Stimulated activated CD4-positive, alpha-beta T cell treated with anti-CD3 and anti-CD28 coated beads, Interleukin-2, amount 100 ng/mL, for 24 hours (primary cell): Measurements from ENCODE around the gene ATP8A2.
"Not testable (repeated sequence)": the region's sequence is repeated elsewhere in the genome, so short reads cannot be mapped to it uniquely, and the experiment has no call there.

Experiments used
- DNase-seq, 2 donors: peaks; one replicate each; pipeline ENCODE4 v3.0.0-alpha.2; 2020

ATP8A2 gene

DNA sequence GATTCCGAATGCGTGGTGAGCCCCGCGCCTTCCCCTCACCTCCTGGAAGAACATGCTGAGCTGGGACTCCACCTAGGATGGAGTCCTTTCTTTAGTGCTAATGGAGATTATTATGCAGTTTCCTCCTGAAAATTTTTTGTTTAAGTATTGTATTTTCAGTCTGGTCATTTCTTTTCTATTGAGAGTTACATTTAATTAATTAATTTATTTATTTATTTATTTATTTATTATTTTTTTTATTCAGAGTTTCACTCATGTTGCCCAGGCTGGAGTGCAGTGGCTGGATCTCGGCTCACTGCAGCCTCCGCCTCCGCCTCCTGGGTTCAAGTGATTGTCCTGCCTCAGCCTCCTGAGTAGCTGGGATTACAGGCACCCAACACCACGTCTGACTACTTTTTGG lies 400.8 kb downstream of the ATP8A2 start:
- not testable (repeated sequence) for DNase-seq

DNA sequence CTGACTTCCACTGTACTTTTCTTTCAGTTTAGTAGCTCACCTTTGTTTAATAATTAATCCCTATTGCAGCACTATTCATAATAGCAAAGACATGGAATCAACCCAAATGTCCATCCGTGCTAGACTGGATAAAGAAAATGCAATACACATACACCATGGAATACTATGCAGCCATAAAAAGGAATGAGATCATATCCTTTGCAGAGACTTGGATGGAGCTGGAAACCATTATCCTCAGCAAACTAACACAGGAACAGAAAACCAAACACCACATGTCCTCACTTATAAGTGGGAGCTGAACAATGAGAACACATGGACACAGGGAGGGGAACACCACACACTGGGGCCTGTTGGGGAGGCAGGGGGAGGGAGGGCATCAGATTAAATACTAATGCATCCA lies 402.3 kb downstream of the ATP8A2 start:
- not testable (repeated sequence) for DNase-seq

DNA sequence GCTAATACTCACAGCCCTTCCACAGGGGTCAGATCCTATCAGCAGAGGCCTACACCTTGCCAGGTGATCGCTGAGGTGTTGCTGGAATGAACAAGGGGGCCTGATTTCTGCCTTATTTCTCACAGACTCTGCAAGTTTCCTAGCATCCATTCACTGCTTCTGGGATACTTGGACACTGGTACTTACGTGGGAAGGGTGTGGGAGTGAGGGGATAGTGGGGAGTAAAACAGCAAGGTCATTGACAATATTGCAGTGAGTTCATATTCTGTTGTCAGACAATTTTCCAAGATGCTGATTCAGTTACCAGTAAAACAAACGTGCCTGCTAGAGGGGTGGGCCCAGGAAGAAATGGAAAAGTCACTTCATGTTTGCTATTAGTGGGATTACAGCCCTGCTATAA lies 403.5 kb downstream of the ATP8A2 start:
- DNase-seq: no peak

DNA sequence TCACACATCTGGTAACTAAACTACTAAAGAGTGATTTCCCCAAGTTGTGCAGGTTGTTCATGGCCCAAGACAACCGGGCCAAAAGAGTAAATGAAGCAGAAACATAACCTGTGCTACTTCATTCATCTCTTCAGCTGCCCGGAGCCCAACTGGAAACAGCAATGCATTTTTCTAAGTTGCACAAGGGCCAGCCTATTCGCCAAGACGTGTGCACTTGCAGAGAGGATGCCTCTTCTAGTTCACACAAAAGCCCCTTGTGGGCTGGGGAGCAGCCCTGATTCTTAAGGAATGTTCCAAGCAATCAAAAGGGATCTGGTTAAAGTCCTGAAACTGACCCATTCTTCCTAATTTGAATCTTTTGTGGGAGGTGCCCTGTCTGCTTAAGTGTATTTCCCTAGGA lies 404.2 kb downstream of the ATP8A2 start:
- DNase-seq: no peak

DNA sequence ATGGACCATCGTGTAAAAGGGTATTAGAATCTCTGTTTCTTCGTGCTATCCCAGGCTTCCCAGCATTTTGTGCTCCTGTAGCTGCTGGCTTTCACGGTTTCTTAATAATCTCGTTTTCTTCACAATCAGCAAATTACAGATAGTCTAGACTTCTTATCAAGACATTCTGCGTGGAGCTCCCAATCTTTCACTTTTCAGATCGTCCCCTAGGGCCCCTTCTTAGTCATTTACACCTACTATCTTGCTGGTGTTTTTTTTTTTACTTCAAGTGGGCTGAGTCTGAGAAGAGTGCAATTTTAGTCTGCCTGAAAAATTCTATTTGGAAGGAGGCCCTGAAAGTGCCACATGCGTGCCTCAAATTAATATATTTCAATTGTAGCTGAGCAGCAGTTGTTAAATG lies 404.9 kb downstream of the ATP8A2 start:
- DNase-seq: no peak

DNA sequence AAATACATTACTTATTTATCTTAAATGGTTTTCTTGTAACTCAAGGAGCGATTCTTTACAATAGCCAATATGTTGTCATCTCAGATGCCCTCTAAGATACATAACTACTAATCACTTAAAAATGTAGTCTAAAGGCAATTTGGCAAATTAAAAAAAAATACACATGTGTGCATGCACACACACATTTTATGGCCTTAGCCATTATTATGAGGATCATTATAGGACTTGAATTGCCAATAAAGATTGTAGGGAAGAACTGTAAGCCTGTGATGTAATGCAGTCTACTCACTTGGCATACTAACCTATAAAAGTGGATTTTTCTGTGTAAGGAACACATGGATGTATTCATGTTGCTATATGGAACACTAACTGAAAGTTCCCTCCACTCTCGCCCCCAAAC lies 405.7 kb downstream of the ATP8A2 start:
- no peak for DNase-seq

DNA sequence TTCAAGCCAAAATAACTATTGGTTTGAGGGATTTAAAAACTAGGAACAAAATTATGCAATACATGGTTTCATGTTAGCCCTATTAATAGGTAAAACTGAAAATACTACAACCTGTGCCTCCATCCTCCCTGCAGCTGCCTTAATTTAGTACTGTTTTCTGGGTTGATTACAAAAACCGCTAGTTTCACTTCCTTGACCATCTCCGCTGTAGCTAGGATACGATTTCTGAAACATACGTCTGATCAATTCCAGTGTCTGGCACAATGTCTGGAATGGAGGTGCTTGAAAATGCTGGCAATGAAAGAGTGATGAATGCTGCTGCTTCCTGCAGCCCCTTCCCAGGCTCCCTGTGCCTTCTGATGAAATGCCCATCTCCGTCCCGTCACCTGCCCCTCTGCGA lies 406.6 kb downstream of the ATP8A2 start:
- DNase-seq: no peak

DNA sequence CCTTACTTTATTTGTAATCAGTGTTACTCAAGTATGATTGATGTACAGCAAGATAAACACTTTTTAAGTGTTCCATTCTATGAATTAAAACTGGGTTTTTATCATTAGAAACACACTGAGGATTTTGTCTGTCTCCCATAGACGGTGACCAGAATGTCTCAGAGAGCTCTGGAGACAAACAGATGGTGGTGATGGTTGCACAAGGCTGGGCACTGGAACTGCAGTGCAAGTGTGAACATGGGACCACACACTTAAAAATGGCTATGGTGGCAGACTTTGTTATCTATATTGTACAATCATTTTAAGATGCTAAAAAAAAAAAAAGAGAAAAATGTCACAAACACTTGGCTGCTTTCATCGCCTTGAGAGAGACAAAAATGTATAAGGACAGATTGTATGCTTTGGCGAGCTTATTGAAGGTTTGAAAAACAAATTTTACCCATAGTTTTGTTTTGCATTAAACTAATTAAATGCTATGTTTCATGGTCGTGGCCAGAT lies 407.1 kb downstream of the ATP8A2 start:
- DNase-seq: no peak

DNA sequence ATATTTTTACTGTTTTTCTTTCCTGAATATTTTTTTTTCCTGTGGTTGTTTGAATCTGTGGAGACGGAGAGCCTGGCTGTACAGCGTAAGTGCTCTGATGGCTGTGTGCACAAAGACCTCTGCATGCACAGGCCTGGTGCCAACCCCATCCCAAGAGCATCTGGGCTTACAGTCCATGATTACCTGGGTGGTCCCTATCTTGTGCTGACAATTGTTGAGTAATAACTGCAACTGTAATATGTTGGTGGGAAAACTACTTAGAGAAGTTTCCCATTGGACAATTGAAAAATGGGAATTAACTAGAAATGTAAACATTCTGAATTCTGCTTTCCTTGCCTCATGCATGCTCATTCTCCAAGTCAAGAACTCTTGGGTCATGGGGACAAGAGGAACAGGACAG lies 411.3 kb downstream of the ATP8A2 start:
- DNase-seq: no peak

DNA sequence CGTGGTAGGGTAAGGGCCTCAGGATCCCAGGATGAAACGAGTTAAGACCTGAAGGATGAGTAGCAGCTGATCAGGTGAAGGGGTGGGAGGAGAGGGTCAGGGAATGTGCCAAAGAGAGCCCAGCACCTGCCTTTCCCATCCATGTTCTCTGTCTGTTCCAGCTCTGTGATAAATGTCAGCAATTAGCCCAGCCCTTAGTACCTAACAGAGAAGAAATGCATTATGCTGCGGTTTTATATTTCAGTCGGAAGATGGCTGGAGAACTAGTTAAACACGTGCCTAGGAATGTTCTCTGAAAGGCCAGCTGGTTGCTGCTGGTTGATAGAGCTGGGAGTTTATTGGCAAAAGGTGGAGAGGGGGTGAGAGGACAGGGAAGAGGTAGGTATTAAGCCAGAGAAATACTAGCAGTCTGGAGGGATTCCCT lies 411.8 kb downstream of the ATP8A2 start:
- DNase-seq: no peak

DNA sequence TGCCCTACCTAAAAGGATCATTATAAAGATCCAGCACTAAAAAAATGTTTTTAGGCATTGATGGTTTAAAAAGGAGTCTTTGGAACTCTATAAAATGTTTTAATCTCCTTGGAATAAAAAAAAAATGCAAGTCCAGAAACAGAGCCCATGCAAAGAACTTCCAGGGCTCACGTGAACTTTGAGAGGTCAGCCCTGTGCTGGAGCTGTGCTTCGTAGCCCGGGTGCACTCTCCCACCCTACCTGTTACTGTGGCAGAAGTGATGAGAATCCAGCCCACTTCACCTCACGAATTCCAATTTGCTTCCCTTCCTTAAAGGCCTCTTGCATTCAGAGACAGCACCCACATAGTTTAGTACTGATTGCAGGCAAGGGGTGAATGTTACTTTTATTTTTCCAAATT lies 412.3 kb downstream of the ATP8A2 start:
- DNase-seq: no peak

DNA sequence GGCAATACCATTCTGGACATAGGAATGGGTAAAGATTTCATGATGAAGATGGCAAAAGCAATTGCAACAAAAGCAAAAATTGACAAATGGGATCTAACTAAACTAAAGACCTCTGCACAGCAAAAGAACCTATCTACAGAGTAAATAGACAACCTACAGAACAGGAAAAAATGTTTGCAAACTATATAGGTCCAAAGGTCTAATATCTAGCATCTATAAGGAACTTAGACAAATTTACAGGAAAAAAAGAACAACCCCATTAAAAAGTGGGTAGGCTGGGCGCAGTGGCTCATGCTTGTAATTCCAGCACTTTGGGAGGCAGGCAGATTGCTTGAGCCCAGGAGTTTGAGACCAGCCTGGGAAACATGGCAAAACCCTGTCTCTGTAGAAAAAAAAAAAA lies 418.4 kb downstream of the ATP8A2 start:
- not testable (repeated sequence) for DNase-seq

DNA sequence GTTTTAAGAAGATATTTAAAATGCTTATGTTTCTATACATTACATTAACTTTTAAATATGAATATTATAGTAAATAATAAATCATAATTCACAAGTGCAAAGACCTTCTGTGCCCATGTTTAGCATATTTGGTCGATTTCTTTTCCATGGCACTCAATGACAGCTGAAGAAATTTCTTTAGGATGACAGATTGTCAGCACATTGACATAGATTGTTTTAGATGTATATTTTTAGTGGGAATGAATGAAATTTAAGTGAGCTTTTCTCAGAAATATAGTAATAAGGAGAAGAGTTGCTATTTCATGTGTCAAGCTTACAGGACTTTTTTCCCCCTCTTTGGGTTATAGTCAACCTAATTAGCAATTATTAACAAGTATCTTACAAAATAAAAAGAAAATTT lies 423.5 kb downstream of the ATP8A2 start:
- DNase-seq: no peak

DNA sequence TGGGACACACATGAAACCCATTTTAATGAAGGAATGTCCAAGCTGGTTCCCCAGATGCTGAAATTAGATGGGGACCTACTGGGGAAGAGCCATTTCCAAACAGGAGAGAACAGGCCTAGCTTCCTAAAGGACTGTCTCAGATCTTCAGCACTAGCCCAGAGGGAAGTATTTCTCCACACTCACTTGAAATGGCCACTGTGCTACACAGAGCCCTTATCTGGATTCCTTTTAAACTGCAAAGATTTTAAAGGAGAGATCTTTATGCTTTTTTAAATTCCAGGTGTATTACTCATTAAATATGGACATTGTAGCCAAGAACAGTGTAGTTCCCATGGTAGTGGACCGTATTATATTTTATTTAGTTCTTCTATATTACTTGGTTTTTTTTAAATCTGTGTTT lies 424.7 kb downstream of the ATP8A2 start:
- no peak for DNase-seq

DNA sequence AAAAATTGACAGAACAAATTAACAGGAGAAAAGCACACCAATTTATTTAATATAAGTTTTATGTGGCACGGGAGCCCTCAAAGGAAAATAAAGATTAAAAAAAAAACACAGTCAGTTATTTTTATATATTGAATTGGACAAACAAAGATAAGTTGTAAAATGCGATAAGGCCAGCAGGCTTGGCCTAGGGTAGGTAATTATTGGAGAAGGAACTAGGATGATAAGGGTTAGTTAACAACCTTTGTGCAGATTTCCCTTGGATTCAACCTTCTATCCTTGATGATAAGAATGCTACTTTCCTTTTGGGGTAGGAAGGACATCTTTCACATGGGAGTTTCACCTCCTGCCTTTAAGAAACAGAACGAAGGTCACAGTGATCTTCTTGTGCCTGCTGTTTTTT lies 427.2 kb downstream of the ATP8A2 start:
- no peak for DNase-seq

DNA sequence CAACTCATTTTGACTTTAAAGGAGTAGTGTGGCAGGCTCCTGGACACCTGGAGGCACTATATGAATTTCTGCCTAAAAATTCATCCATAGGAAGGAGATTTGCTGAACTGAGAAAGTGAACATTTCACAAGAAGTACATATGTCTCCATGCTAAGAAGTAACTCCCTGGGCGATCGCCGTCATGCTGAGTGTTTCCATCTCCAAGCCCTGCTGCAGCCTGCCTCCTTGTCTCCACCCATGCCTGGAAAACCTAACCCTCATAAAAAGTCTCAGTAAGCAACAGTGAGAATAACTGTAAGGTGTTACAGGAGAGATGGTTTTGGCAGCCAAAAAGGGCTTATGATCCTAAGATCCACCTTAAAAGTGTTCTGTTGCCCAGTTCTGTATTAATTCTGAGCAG lies 428.7 kb downstream of the ATP8A2 start:
- DNase-seq: no peak

DNA sequence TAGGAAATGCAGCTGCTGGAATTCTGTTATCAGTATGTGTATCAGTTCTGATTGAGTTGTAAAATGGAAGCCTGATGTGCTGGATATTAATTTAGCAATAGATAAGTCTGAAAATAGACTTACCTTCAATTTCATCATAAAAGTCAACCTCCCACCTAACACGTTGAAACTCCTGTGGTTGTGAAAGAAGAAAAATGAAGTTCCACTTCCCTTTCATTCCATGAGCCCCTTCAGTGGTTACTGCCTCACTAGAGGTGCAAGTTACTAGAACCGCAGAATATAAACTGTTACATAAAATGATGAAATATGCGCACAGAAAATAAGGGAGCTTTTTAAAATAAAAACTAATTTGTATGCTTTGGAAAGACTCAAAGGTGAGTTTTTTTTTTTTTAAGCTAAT lies 430.8 kb downstream of the ATP8A2 start:
- DNase-seq: no peak

DNA sequence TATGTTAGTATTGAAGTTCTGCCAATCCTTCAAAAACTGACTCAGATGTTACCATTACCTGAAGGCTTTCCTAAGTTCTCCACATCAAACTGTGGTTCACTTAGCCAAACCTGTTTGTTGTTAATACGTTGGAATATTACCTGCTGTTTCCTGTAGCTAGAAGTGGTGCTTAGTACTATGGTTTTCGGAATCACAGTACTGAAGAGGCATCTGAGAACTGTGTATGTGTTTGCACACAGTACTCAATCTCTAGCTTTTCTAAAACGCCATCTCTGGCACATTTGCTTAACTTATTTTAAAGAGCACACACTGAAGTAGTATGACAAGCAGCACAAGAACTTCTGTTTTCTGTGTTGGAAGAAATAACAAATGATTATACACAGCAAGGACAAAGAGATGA lies 431.9 kb downstream of the ATP8A2 start:
- DNase-seq: no peak

DNA sequence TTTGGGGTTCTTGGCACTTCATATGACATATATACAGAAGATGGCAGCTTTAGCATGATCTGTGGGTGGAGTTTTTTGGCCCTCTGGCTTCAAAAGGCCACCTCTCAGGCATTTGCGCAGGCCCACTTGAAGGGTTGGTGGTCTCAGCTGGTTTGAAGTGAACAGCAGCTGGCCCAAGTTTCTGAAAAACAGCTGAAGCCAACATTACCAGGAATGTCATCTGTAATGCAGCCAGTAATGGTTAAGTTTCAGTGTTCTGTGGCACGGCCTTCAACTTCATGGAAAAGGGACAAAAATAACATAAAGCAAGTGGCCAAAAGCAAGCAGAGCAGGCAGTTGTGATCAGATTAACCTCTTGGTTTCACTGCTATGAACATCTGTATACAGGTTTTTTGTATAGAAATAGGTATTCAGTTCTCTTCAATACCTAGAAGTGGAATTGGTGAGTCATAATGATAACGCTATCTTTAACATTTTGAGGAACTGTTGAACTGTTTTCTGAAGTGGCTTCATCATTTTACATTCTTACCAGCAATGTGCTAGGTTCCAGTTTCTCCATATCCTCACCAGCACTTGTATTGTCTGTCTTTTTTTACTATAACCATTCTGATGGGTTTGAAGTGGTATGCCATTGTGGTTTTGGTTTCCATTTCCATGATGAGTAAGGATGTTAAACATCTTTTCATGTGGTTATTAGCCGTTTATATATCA lies 434.6 kb downstream of the ATP8A2 start:
- no peak for DNase-seq

DNA sequence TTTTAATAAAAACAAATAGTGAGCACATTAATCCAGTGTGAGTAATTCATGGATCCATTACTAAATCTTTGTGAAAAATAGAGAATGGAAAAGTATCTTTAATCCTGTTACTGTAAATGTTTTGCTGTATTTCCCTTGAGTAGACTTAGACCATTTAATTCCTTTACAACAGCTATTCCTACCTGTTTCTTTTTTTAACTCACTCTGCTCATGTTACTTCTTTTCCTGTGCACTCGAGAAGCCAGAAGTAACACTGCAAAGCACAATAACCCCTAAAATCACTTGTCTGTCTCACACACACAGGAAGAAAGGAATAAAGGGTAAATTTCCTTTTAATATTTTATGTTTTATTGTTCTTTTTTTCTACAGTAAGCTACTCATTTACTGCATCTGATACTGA lies 435.8 kb downstream of the ATP8A2 start:
- DNase-seq: no peak

DNA sequence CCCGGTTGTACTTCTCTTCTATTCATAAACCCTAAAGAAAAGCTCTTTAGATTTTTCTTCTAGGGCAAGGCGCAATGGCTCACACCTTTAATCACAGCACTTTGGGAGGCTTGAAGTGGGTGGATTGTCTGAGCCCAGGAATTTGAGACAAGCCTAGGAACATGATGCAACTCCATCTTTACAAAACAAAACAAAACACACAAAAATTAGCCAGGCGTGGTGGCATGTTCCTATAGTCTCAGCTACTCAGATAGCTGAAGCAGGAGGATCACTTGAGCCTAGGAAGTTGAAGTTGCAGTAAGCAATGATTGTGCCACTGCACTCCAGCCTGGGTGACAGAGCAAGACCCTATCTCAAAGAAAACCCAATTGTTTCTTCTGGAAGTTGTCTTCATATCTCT lies 439.7 kb downstream of the ATP8A2 start:
- DNase-seq: no peak

DNA sequence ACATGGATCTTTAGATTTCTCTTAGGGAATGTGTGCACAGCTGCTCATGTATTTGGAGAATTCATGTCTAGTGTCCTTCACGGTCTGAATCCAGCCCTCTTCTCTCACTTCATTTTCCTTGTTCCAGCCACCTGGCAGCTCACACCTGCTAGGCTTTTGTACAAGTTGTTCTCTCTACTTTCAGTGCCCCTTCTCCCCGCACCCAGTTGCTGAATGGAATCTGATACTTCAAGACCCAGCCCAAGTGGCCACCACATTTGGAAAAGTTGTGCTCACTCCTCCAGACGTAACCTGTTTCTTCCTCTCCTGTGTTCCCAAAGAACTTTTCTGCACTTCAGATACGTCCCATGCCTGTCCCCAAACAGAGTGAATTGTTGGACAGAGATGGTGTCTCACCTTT lies 444.5 kb downstream of the ATP8A2 start:
- DNase-seq: no peak

DNA sequence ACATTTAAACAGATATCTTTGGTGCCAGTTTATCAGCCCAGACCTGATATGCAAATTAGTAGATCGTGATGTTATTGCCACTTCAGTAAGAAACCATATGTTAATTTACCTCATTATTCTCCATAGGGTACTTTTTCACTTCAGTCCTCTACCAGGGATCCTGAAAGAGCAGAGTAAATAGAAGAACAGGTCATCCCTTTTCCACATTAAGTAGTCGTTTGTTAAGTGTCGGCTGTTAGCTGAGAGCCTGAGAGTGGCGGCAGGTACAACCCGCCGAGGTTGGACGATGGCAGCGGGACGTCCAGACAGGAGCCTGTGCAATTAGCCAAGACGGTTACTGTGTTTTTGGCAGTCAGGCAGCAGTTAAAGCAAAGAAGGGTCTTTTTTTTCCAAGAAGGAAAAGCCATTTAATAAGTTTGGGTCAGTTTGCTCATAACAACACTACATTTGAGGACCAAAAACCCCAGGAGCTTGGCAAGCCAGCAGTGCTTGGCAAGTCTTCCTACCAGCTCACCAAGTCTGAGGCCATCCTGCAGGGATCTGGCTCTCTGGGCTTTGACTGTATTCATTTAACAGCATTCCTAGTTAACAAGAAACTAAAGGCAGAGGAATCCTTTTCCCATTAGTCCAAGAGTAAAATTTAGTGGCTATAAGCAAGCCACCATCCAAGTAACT lies 448.2 kb downstream of the ATP8A2 start:
- no peak for DNase-seq

DNA sequence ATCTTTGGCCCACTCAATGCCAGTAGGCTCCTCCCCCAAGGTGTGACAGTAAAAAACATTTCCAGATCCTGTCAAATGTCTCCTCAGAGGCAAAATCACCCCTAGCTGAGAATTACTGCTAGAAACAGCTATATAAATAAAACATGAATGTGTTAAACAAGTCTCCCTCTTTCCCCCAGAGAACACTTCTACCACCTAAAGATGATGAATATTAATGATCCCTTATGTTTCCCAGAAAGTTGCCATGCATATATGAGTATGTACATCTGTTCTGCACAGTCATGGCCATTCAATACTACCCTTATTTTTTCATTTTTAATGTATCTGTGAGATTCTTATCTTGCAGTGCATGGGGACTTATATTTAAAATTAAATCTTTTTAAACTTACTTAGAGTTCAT lies 450.0 kb downstream of the ATP8A2 start:
- no peak for DNase-seq

DNA sequence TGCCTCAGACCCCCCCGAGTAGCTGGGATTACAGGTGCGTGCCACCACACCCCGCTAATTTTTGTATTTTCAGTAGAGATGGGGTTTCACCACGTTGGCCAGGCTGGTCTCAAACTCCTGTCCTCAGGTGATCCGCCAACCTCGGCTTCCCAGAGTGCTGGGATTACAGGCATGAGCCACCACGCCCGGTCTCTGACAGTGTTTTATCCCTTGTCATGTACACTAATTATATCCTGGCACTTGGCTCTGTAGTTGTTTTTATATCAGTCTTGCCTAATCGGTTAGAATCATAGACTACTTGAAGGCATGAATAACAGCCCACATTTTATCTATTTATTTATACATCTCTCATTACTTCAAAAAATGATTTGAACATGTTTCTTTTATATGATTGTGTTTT lies 455.4 kb downstream of the ATP8A2 start:
- DNase-seq: not testable (repeated sequence)
